ENCODE measurements around the gene OAF.

Gene OAF

GRCh38 chr11:120182372-120182771, 28.5 kb upstream of the OAF start:
- in situ Hi-C loops (cut with HindIII; ENCODE audit: low pct_ligation_motif_present, low pct_unique_long_range_greater_than_20kb, low sequenced_read_pairs), result no loop called here
- DNase-seq, result no peak

GRCh38 chr11:120182790-120183491, 27.9 kb upstream of the OAF start:
- peak; percentile 44 for DNase-seq

GRCh38 chr11:120183701-120184141, 27.1 kb upstream of the OAF start:
- in situ Hi-C loops (cut with HindIII; ENCODE audit: low pct_ligation_motif_present, low pct_unique_long_range_greater_than_20kb, low sequenced_read_pairs), result no loop called here
- DNase-seq, result no peak

More at GRCh38 chr11:120182790-120183491, 27.9 kb upstream of the OAF start:
- in situ Hi-C loops (cut with HindIII; ENCODE audit: low pct_ligation_motif_present, low pct_unique_long_range_greater_than_20kb, low sequenced_read_pairs), result no loop called here

GRCh38 chr11:120184371-120184945, 26.4 kb upstream of the OAF start:
- in situ Hi-C loops (cut with HindIII; ENCODE audit: low pct_ligation_motif_present, low pct_unique_long_range_greater_than_20kb, low sequenced_read_pairs), result no loop called here
- DNase-seq, result no peak

GRCh38 chr11:120184946-120185705, 25.7 kb upstream of the OAF start:
- peak; percentile 46 for DNase-seq
- in situ Hi-C loops (cut with HindIII; ENCODE audit: low pct_ligation_motif_present, low pct_unique_long_range_greater_than_20kb, low sequenced_read_pairs), result no loop called here

- no peak for DNase-seq
- in situ Hi-C loops (cut with HindIII; ENCODE audit: low pct_ligation_motif_present, low pct_unique_long_range_greater_than_20kb, low sequenced_read_pairs), result no loop called here
Observed at GRCh38 chr11:120185706-120186455, 25.0 kb upstream of the OAF start.

- in situ Hi-C loops (cut with HindIII; ENCODE audit: low pct_ligation_motif_present, low pct_unique_long_range_greater_than_20kb, low sequenced_read_pairs), result no loop called here
- no peak for DNase-seq
Observed at GRCh38 chr11:120186456-120186773, 24.4 kb upstream of the OAF start.

- no peak for DNase-seq
- in situ Hi-C loops (cut with HindIII; ENCODE audit: low pct_ligation_motif_present, low pct_unique_long_range_greater_than_20kb, low sequenced_read_pairs), result no loop called here
Observed at GRCh38 chr11:120186774-120187591, 23.8 kb upstream of the OAF start.

- in situ Hi-C loops (cut with HindIII; ENCODE audit: low pct_ligation_motif_present, low pct_unique_long_range_greater_than_20kb, low sequenced_read_pairs), result no loop called here
Observed at GRCh38 chr11:120188371-120188770, 22.5 kb upstream of the OAF start.

GRCh38 chr11:120188811-120189455, 21.9 kb upstream of the OAF start:
- in situ Hi-C loops (cut with HindIII; ENCODE audit: low pct_ligation_motif_present, low pct_unique_long_range_greater_than_20kb, low sequenced_read_pairs), result no loop called here
- DNase-seq, result no peak

More at GRCh38 chr11:120188371-120188770, 22.5 kb upstream of the OAF start:
- no peak for DNase-seq

- DNase-seq, result no peak
- in situ Hi-C loops (cut with HindIII; ENCODE audit: low pct_ligation_motif_present, low pct_unique_long_range_greater_than_20kb, low sequenced_read_pairs), result no loop called here
Observed at GRCh38 chr11:120191058-120191457, 19.8 kb upstream of the OAF start.

- no peak for DNase-seq
Observed at GRCh38 chr11:120192831-120193625, 17.8 kb upstream of the OAF start.

GRCh38 chr11:120194166-120194565, 16.7 kb upstream of the OAF start:
- in situ Hi-C loops (cut with HindIII; ENCODE audit: low pct_ligation_motif_present, low pct_unique_long_range_greater_than_20kb, low sequenced_read_pairs), result no loop called here
- DNase-seq, result no peak

More at GRCh38 chr11:120192831-120193625, 17.8 kb upstream of the OAF start:
- in situ Hi-C loops (cut with HindIII; ENCODE audit: low pct_ligation_motif_present, low pct_unique_long_range_greater_than_20kb, low sequenced_read_pairs), result no loop called here

- no peak for DNase-seq
- in situ Hi-C loops (cut with HindIII; ENCODE audit: low pct_ligation_motif_present, low pct_unique_long_range_greater_than_20kb, low sequenced_read_pairs), result no loop called here
Observed at GRCh38 chr11:120195601-120196320, 15.1 kb upstream of the OAF start.

GRCh38 chr11:120196826-120197225, 14.0 kb upstream of the OAF start:
- DNase-seq, result no peak
- in situ Hi-C loops (cut with HindIII; ENCODE audit: low pct_ligation_motif_present, low pct_unique_long_range_greater_than_20kb, low sequenced_read_pairs), result no loop called here

GRCh38 chr11:120197251-120197891, 13.5 kb upstream of the OAF start:
- in situ Hi-C loops (cut with HindIII; ENCODE audit: low pct_ligation_motif_present, low pct_unique_long_range_greater_than_20kb, low sequenced_read_pairs), result no loop called here
- no peak for DNase-seq
